ENCODE measurements around the gene TANGO2.

Gene TANGO2

DNA sequence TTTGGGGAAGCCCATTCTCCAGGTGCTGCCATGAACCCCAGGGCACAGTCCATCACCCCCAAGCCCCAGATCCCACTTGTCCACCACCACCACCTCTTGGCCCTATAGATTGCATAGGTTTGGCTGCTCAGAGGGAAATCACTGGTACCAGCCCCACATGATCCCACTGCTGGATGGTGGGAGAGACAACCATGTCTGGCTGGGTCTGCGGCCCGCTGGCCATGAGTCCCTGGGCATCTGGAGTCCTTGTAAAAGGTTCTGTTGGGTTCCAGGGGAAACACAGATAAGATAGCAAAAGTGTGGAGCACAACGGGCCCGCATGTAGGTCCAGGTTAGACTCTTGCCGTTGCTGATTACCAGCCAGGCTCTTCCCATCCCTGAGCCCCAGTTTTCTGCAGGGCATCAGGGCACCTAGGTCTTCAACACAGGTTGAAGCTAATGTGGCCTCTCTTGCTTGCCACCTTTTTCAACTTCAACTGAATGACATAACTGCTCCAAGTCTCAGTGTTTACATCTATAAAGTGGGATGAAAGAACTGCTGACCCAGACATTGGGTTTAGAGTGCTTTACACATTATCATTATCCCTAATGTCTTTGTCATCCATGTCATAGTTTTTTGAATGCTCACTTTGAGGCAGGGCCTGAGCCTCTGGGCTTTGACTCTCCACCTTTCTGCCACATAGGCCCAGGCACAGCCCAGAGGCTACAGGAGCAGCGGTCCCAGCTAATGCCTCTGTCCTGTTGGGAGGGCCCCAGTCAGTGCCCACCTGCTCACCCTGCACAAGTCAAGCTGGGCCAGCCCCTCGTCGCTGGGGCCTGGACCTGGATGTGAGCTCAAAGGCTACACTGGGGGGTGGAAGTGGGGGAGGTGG, 1.0 kb upstream of the TANGO2 start:
- Mint-ChIP-seq H3K4me3 (peak overlapping the region; percentile 95), H3K36me3 (peaks cover 3% of the 10 kb centered on the region), H3K27me3 (no peaks in the 10 kb centered on the region), H3K4me1 (peaks cover 29% of the 10 kb centered on the region), H3K9me3 (no peaks in the 10 kb centered on the region), H3K27ac (peak overlapping the region; percentile 86)
- DNase-seq (ENCODE audit: low spot score in 2 of 2) (no peak), ATAC-seq (ENCODE audit: low read depth) (no peak)

GRCh38 chr22:20021196-20022181, 579 bp downstream of the TANGO2 start:
- no peak for DNase-seq (ENCODE audit: low spot score in 2 of 2)
- Mint-ChIP-seq H3K4me1 (peaks cover 35% of the 10 kb centered on the region), H3K36me3 (peaks cover 6% of the 10 kb centered on the region), H3K27ac (peak overlapping the region; percentile 76), H3K27me3 (no peaks in the 10 kb centered on the region), H3K4me3 (peak overlapping the region; percentile 90), H3K9me3 (no peaks in the 10 kb centered on the region)
- no peak for ATAC-seq (ENCODE audit: low read depth)

DNA sequence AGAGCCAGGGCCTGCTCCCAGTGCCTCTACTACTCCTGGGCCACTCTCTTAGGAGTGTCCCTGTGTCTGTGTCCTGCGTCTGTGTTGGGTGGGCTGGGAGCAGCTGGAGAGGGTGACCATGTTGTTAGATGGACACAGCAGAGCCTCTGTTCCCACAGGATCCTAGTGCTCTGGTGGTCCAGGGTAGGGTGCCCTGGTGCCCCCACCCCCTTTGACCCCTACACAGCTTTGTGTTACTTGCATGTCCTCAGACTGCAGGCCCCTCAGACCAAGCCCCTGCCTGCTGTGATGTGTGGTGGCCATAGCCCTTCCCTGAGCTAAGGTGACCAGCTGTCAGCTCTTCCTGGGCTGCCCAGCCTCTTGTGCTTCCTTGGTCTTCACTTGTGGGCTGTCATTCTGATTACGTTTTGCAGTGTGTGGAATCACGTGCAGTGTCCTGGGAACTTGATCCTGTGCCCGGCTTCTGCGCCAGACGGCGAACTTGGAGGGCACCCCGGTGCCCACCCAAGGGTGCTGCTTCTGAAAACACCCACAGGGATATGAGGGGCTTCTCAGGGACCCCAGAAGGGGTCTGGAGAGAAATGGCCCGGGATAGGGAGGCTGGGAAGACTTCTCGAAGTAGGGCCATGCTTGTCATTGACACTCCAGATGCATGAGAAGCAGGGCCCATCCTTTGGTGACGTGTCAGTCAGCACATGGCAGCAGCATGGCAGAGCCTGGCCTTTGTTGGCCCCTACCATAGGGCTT, 1.5 kb downstream of the TANGO2 start:
- DNase-seq (ENCODE audit: low spot score in 2 of 2) (no peak), ATAC-seq (ENCODE audit: low read depth) (no peak)
- Mint-ChIP-seq H3K9me3 (no peaks in the 10 kb centered on the region), H3K36me3 (peaks cover 6% of the 10 kb centered on the region), H3K4me1 (peaks cover 34% of the 10 kb centered on the region), H3K4me3 (peak overlapping the region; percentile 90), H3K27ac (peak overlapping the region; percentile 76), H3K27me3 (no peaks in the 10 kb centered on the region)

GRCh38 chr22:20022978-20023613, 2.2 kb downstream of the TANGO2 start:
- no peak for DNase-seq (ENCODE audit: low spot score in 2 of 2)
- Mint-ChIP-seq H3K27me3 (no peaks in the 10 kb centered on the region), H3K9me3 (no peaks in the 10 kb centered on the region), H3K27ac (peak overlapping the region; percentile 76), H3K36me3 (peaks cover 6% of the 10 kb centered on the region), H3K4me3 (peak overlapping the region; percentile 58), H3K4me1 (peaks cover 31% of the 10 kb centered on the region)
- no peak for ATAC-seq (ENCODE audit: low read depth)

- no peak overlapping the region for H3K27ac Mint-ChIP-seq
- no peaks in the 10 kb centered on the region for H3K9me3 Mint-ChIP-seq
- H3K4me3 Mint-ChIP-seq: no peak overlapping the region
- ATAC-seq (ENCODE audit: low read depth) (no peak), DNase-seq (ENCODE audit: low spot score in 2 of 2) (no peak)
- peaks cover 6% of the 10 kb centered on the region for H3K36me3 Mint-ChIP-seq
- H3K27me3 Mint-ChIP-seq: no peaks in the 10 kb centered on the region
- peaks cover 36% of the 10 kb centered on the region for H3K4me1 Mint-ChIP-seq
Measured at GRCh38 chr22:20024225-20024624, 3.3 kb downstream of the TANGO2 start.

GRCh38 chr22:20024650-20025397, 3.9 kb downstream of the TANGO2 start:
- no peak overlapping the region for H3K4me3 Mint-ChIP-seq
- H3K9me3 Mint-ChIP-seq: no peaks in the 10 kb centered on the region
- DNase-seq (ENCODE audit: low spot score in 2 of 2) (no peak), ATAC-seq (ENCODE audit: low read depth) (no peak)
- peaks cover 6% of the 10 kb centered on the region for H3K36me3 Mint-ChIP-seq
- H3K27me3 Mint-ChIP-seq: no peaks in the 10 kb centered on the region
- no peak overlapping the region for H3K27ac Mint-ChIP-seq
- H3K4me1 Mint-ChIP-seq: peaks cover 40% of the 10 kb centered on the region

DNA sequence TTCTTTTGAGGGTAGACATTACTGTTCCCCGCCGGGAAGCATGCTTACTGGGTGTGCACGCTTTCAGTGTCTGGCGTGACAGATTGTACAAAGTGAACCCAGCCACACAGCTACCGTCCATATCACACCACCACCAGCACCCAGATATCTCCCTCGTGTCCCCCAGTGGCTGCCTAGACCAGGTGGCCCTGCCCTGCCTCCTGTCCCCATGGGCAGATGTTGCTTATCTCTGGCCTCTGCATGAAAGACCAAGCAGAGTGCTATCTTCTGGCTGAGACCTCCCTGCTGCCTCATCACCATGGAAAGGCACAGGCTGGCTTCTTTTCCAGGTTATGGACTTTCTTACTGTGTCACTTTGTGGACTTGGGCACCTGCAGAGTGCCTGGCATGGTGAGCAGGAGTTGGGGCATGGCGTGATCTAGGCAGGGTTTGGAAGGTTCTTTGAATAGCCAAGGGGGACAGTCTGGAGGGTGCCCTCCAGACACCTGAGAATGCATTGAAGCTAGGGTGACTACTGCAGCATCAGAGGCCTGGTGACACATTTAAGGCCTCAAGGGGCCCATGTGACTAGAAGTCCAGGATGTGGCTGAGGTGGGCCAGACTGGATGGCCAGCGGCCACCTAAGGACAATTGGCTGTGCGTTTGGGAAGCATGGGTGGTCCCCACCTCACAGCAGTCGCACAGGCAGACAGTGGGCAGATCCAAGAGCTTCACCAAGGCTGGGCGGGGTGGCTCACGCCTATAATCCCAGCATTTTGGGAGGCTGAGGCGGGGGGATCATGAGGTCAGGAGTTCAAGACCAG, 4.7 kb downstream of the TANGO2 start:
- Mint-ChIP-seq H3K36me3 (peaks cover 6% of the 10 kb centered on the region), H3K4me1 (peaks cover 36% of the 10 kb centered on the region), H3K27me3 (no peaks in the 10 kb centered on the region), H3K4me3 (no peak overlapping the region), H3K9me3 (no peaks in the 10 kb centered on the region), H3K27ac (no peak overlapping the region)
- DNase-seq (ENCODE audit: low spot score in 2 of 2): no peak
- no peak for ATAC-seq (ENCODE audit: low read depth)

GRCh38 chr22:20026204-20026908, 5.4 kb downstream of the TANGO2 start:
- Mint-ChIP-seq H3K4me3 (no peak overlapping the region), H3K36me3 (peaks cover 6% of the 10 kb centered on the region), H3K4me1 (peaks cover 39% of the 10 kb centered on the region), H3K9me3 (no peaks in the 10 kb centered on the region), H3K27me3 (no peaks in the 10 kb centered on the region), H3K27ac (peak overlapping the region; percentile 7)
- ATAC-seq (ENCODE audit: low read depth) (no peak), DNase-seq (ENCODE audit: low spot score in 2 of 2) (no peak)

- Mint-ChIP-seq H3K27ac (no peak overlapping the region), H3K4me1 (peaks cover 41% of the 10 kb centered on the region), H3K4me3 (no peak overlapping the region), H3K27me3 (no peaks in the 10 kb centered on the region), H3K36me3 (peaks cover 6% of the 10 kb centered on the region), H3K9me3 (no peaks in the 10 kb centered on the region)
- ATAC-seq (ENCODE audit: low read depth) (no peak), DNase-seq (ENCODE audit: low spot score in 2 of 2) (no peak)
Measured at GRCh38 chr22:20026996-20027601, 6.2 kb downstream of the TANGO2 start.

DNA sequence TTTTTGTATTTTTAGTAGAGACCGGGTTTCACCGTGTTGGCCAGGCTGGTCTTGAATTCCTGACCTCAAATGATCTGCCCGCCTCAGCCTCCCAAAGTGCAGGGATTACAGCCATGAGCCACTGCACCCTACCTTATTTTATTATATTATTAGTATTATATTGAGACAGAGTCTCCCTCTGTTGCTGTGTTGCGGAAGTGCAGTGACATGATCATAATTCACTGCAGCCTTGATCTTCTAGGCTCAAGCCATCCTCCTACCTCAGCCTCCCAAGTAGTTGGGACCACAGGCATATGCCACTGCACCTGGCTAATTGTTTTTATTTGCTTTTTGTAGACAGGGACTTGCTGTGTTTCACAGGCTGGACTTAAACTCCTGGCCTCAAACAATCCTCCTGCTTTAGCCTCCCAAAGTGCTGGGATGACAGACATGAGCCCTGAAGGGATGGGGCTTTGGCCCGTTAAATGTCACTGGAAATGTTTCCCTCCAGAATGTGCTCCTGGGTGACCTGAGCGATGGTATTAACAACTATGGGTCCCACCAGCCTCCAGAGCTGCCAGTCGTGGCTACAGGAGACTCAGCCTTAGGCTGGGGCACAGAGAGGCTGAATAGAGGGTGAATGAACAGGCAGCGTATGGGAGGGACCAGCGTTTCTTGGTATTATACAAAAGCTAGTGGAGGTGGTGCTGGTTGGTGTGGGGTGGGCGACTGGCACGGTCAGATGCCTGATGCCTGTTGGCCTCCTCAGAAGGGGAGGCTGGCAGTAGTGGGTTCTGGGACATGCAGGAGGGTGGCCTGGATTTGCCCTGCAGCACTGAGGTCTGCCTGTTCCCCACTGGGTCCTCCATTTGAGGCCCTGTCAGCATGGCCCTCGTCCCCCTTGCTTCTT, 7.3 kb downstream of the TANGO2 start:
- H3K4me3 Mint-ChIP-seq: no peak overlapping the region
- H3K27ac Mint-ChIP-seq: no peak overlapping the region
- ATAC-seq (ENCODE audit: low read depth) (no peak), DNase-seq (ENCODE audit: low spot score in 2 of 2) (no peak)
- peaks cover 5% of the 10 kb centered on the region for H3K36me3 Mint-ChIP-seq
- H3K4me1 Mint-ChIP-seq: peaks cover 38% of the 10 kb centered on the region
- no peaks in the 10 kb centered on the region for H3K9me3 Mint-ChIP-seq
- no peaks in the 10 kb centered on the region for H3K27me3 Mint-ChIP-seq
